DMS 273 (cell line): ENCODE data around the gene SETDB1.

ENCODE experiments used
- DNase-seq: peaks from one replicate; lab custom pipeline; 2025; ENCODE audit not compliant: unreplicated experiment; lab: John Stamatoyannopoulos, UW

Gene SETDB1

GRCh38 chr1:151002051-151002450, 75.9 kb downstream of the SETDB1 start:
- DNase-seq, result no peak

DNA sequence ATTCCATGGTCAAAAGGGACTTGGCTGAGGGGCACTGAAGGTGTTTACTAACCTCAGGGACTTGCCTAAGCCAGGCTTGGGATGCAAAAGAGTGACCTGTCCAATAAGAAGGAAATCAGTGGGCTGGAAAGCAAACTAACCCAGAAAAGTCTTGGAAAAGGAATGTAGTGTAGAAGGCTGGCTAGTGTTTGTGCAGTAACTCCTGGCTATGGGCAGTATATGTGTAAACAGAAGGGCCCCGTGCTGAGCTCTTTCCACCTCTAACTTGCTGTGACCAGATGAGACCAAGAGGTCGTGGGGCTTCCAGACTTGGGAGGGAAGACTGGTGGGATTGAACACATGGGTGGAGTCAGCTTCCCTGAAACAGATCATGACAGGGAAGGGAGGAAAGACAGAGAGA, 76.4 kb downstream of the SETDB1 start:
- DNase-seq, result no peak

- DNase-seq, result no peak
Measured at GRCh38 chr1:151003180-151003579, 77.0 kb downstream of the SETDB1 start.

DNA sequence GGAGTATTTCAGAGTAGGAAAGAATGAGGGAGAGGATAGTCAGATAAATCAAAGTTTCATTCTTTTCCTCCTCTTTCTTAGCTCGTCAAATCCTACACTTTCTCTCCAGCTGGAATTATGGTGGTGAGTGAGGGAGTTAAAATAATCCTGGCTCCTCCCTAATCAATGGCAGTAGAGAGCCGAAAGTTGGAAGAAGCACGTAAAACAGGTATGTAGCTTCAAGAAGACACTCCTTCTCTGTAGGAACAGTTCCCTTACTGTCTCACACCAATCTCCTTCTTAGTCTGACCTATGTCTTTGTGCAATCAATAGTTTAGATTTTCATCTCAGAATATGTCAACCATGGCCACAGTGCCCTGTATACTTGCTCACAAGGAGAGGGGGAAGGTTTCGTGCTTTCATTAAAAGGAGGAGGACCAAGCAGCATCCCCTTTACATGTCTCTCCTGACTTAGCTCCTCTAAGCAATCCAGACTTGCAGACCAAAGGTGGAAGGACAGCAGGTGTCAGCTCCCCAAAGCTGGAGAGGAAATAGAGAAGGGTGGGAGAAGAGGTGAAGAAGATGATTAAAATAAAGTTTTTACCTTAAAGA, 79.7 kb downstream of the SETDB1 start:
- DNase-seq, result peak; percentile 97

DNA sequence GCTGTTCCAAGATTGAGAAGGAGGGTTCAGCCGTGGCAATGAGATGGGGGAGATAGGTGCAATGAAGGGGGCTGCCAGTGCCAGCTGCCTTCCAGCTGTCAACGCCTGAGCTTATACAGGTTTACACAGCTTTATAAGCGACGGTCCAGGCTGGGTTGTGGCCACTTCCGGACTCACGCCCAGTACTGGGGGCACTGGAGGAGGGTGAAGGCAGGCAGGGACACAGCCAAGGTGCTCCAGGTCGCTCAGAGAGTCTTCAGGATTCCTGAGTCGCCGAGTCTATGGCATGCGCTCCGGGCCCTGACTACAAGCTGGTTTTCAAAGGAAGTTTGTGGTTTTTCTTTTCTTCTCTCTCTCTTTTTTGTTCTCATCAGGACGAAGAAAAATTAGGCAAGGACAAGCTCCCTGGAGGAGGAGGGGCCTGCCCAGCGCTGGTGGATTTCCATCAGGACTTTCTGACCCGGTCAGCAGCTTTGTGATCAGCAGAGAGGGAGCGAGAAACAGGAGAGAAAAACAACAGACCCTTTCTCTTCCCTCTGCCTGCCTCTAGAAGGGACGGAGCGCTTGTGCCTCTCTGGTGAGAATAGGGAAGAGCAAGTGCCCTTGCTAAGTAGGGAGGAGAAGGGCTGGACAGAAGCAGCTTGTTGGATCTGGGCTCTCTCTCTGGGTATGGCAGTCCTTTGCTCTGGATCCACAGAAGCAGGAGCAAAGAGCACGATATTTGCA, 80.3 kb downstream of the SETDB1 start, which contains the start of gene MINDY1:
Gene MINDY1, minus strand, starts transcription at position 576 of the 726 bp plus-strand sequence. CDS start 4,285 bp downstream, outside the sequence.
- peak; percentile 100 for DNase-seq

DNA sequence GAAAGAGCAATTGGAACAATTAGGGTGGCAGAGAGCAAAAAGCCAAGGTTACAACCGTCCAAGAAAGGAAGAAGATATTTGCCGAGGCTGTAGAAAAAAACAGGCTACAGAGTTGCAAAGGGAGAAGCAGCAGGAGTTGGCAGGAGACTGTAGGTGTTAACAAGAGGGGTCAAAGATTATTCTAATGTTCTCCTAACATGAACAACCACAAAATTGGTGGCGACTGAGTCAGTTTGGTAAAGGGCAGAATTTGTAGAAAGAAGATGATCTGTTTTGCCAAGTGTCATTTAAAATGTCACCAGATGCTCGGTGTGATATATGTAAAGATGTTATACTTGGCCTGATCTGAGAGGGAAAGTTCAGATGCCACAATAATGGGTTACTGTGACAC, 81.7 kb downstream of the SETDB1 start:
- peak; percentile 98 for DNase-seq

DNA sequence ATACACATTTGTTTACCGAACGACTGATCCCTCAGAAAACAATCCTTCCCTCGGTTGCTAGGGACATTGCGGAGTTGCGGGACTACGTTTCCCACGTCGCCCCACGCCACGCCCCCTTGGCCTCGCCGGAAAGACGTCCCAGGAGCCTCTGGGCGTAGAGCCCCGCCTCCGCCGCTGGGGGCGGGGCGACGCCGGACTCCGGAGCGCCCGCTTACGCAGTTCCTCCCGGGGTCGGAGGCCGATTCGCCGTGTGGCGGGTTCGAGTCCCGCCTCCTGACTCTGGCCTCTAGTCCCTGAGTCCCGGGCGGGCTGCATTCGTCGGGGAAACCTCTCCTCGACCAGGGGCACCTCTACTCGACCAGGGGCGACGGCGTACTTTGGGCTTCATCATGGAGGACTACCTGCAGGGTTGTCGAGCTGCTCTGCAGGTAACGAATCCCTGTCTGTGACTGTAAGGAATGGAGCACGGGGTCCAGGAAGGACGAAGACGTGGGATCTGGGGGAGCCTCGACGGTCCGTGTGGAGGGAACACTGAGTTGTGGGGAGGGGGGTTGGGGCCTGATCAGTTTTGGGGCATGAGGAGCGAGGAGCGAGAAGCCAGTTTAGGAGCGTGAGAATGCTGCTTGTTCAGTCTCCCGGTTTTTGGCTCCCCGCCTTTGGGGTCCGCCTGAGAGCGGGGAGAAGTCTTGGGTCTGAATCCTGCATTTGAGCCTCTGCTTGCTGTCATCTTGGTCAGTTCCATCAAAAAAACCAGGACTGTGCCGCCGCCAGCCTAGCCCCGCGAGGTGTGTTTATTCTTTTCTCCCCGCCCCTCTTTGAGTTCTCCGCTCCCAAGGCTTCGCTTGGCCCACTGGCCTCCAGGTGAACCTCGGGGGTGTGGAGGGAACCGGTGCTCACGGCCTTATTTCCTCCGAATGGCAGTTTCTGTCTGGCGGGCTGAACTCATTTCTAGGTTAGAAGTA, 82.4 kb downstream of the SETDB1 start, which contains the start of gene PRUNE1:
Gene PRUNE1, plus strand, starts transcription at position 206 of the 962 bp plus-strand sequence. Its CDS starts 184 bp downstream, at position 390.
- DNase-seq, result peak; percentile 100

DNA sequence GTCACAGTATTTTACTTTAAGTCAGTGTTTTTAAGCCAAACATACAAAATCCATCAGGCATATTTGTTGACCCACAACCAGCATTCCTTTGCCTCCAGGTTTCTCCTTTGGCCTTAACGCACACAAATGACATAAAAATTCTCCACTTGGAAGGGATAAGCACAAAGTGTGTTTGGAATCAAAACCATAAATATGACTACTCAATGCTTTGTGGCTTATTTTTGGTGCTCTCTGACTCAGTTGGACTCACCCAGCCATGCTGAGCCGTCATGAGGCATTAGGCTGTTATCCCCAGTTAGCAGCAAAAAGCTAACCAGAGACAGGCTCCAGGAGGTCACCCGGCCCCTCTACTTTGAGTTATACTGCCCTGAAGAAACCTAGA, 83.0 kb downstream of the SETDB1 start:
- no peak for DNase-seq

DNA sequence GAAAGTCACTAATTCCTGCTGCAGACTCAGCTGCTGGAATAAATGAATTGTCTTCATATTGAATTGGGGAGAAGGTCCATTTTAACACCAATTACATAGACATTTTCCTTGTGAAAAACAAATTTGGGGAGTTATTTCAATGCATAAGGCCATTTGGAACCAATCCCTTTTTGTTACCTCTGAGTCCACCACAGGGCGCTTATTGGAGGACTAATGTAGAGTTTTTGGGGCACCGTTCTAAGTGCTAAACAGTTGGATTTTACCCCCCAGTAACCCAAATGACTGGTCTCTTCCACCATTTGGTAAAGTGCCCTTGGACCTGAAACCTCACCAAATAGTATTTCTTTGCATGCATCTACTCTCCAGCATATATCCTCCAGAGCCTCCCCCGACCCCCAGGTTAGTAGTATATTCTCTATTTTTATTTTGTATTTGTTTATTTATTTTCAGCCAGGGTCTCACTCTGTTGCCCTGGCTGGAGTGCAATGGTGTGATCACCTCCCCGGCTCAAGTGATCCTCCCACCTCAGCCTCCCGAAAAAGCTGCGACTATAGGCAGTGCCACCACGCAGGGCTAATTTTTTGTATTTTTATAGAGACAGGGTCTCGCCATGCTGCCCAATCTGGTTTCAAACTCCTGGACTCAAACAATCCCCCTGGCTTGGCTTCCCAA, 83.6 kb downstream of the SETDB1 start:
- DNase-seq, result no peak

- DNase-seq, result no peak
Measured at GRCh38 chr1:151010346-151010726, 84.2 kb downstream of the SETDB1 start.

GRCh38 chr1:151011154-151011850, 85.1 kb downstream of the SETDB1 start:
- no peak for DNase-seq

DNA sequence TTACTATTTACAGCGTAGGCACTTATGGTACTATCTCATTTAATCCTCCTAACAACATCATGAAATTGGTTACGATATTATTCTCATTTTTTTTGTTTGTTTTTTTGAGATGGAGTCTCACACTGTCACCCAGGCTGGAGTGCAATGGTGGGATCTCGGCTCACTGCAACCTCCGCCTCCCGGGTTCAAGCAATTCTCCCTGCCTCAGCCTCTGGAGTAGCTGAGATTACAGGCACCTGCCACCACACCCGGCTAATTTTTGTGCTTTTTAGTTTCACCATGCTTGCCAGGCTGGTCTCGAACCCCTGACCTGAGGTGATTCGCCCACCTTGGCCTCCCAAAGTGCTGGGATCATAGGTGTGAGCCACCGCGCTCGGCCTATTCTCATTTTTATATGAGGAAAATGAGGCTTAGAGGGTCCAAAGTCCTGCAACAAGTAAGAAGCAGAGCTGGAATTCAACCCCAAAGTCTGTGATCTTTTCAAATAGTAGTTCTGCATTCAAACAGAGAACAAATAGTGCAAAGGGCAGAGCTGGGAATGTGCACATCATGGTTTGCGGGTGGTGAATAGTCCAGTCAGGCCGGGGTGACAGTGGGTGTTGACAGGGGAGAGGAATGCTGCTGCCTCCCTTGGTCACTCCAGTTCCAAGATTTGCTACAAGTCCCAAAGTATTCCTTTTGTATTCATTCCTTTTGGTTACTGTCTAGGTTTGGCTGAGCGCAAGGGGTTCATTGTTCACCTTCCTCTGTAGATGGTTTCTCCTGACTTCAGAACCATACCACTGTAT, 86.7 kb downstream of the SETDB1 start:
- no peak for DNase-seq

DNA sequence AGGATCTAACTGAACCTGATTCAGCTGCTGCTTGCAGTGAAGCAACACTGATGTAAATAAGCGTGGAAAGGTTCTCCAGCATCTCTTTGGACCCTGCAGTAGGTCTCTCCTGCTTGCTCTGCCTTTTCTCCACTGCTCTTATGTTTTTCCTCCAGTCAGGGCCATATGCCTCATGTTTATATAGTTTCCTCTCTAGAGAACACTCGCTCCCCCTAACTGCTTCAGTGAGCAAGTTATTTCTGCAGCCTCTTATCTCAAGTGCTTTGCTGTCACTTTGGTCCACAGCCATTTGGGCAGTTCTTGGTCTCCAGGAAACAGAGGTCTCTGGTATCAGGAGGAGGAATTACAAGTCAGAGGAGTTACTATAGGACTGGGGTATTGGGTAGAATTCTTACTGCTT, 87.4 kb downstream of the SETDB1 start:
- DNase-seq, result peak; percentile 100
